Lower lobe of right lung (tissue), 1 donor: ENCODE results near the gene SLC39A7. TPM values are rescaled to one million over a fixed set of nuclear protein-coding genes. Genes with fewer than 3 reads are reported as not detected.

Source experiments
- microRNA-seq: library from miRNA; unstranded; fragments of <30 nt; microRNA quantifications from one replicate; pipeline ENCODE4 v1.2.0, GENCODE V29; 2020; ENCODE audit warnings: borderline number of aligned reads
- total RNA-seq: library from RNA; stranded (reverse); fragmentation: NEBNext Ultra II Directional; extraction: Animal tissue kit (Norgen Biotek cat#: 25700); gene quantifications from one replicate; pipeline ENCODE4 v1.2.1, GENCODE V29; 2021
- donor health status: DM: no; HTN: yes; CAD: no; lungs with severe emphysema.

Gene SLC39A7
- total RNA-seq, 1 donor from 2014 or later: 76.0 TPM

Small RNAs within 50 kb of the gene (microRNA-seq; reads per million reads assigned to microRNA genes)
- 2.0 reads per million for gene MIR219A1

Other genes starting within 250 kb of the SLC39A7 start
- 283 TPM for gene HLA-DMA, start 247.8 kb upstream of the SLC39A7 start, total RNA-seq
- gene BRD2, start 232.3 kb upstream of the SLC39A7 start, total RNA-seq: 173 TPM
- gene HLA-DOA, start 191.3 kb upstream of the SLC39A7 start, total RNA-seq: 31.2 TPM
- 600 TPM for gene HLA-DPA1, start 127.2 kb upstream of the SLC39A7 start, total RNA-seq
- 483 TPM for gene HLA-DPB1, start 124.9 kb upstream of the SLC39A7 start, total RNA-seq
- gene COL11A2, start 8.4 kb upstream of the SLC39A7 start, total RNA-seq: 0.77 TPM
- 47.4 TPM for gene RXRB, start 202 bp upstream of the SLC39A7 start, total RNA-seq
- gene HSD17B8, start 3.8 kb downstream of the SLC39A7 start, total RNA-seq: 13.3 TPM
- 43.1 TPM for gene RING1, start 7.6 kb downstream of the SLC39A7 start, total RNA-seq
- 59.7 TPM for gene VPS52, start 71.0 kb downstream of the SLC39A7 start, total RNA-seq
- 1,662 TPM for gene RPS18, start 71.2 kb downstream of the SLC39A7 start, total RNA-seq
- gene B3GALT4, start 76.3 kb downstream of the SLC39A7 start, total RNA-seq: 19.6 TPM
- gene WDR46, start 88.4 kb downstream of the SLC39A7 start, total RNA-seq: 34.4 TPM
- 32.9 TPM for gene PFDN6, start 88.7 kb downstream of the SLC39A7 start, total RNA-seq
- 117 TPM for gene RGL2, start 98.1 kb downstream of the SLC39A7 start, total RNA-seq
- gene TAPBP, start 113.2 kb downstream of the SLC39A7 start, total RNA-seq: 206 TPM
- gene ZBTB22, start 116.9 kb downstream of the SLC39A7 start, total RNA-seq: 27.5 TPM
- gene DAXX, start 122.1 kb downstream of the SLC39A7 start, total RNA-seq: 36.0 TPM
- gene KIFC1, start 191.0 kb downstream of the SLC39A7 start, total RNA-seq: 2.7 TPM
- gene PHF1, start 210.1 kb downstream of the SLC39A7 start, total RNA-seq: 69.7 TPM
- gene CUTA, start 217.2 kb downstream of the SLC39A7 start, total RNA-seq: 153 TPM
- 21.6 TPM for gene SYNGAP1, start 219.2 kb downstream of the SLC39A7 start, total RNA-seq